Smooth muscle cell (in vitro differentiated cells): Measurements from ENCODE around the gene FARP1. TPM values are rescaled to one million over a fixed set of nuclear protein-coding genes. Genes with fewer than 3 reads are reported as not detected.

Experiments used
- DNase-seq: peaks from one replicate; lab custom pipeline; 2025; ENCODE audit not compliant: unreplicated experiment; lab: John Stamatoyannopoulos, UW
- H2AFZ ChIP-seq: fragments of 200-600 bp; sonication (generic); 2 replicates; pipeline ENCODE4 v1.6.0; 2016; ENCODE audit warnings: antibody characterized with exemption, low read depth, mild to moderate bottlenecking
- H3F3A ChIP-seq: fragments of 200-600 bp; sonication (generic); 2 replicates; pipeline ENCODE4 v1.6.0; 2017; ENCODE audit warnings: antibody characterized with exemption, low read depth
- H3K27ac ChIP-seq: fragments of 200-600 bp; sonication (generic); 2 replicates; pipeline ENCODE4 v1.5.1; 2016; ENCODE audit warnings: low read depth, mild to moderate bottlenecking
- H3K27me3 ChIP-seq: fragments of 200-600 bp; sonication (generic); 2 replicates; pipeline ENCODE4 v1.6.1; 2016; ENCODE audit warnings: low read depth, mild to moderate bottlenecking
- H3K36me3 ChIP-seq: fragments of 200-600 bp; sonication (generic); 2 replicates; pipeline ENCODE4 v1.5.1; 2016; ENCODE audit warnings: low read depth
- H3K4me1 ChIP-seq: fragments of 200-600 bp; sonication (generic); 2 replicates; pipeline ENCODE4 v1.5.1; 2016; ENCODE audit warnings: low read depth
- H3K4me2 ChIP-seq: fragments of 200-600 bp; sonication (generic); 2 replicates; pipeline ENCODE4 v1.6.0; 2016; ENCODE audit warnings: mild to moderate bottlenecking
- H3K4me3 ChIP-seq: fragments of 200-600 bp; sonication (generic); 2 replicates; pipeline ENCODE4 v1.5.1; 2016; ENCODE audit warnings: mild to moderate bottlenecking
- H3K79me2 ChIP-seq: fragments of 200-600 bp; sonication (generic); 2 replicates; pipeline ENCODE4 v1.6.0; 2016; ENCODE audit warnings: low read depth, mild to moderate bottlenecking
- H3K9ac ChIP-seq: fragments of 200-600 bp; sonication (generic); 2 replicates; pipeline ENCODE4 v1.6.0; 2016; ENCODE audit warnings: low read depth
- H3K9me3 ChIP-seq: fragments of 200-600 bp; sonication (generic); replicated peaks from 2 replicates; pipeline ENCODE4 v1.5.1; 2016; ENCODE audit warnings: low read depth
- H4K20me1 ChIP-seq: fragments of 200-600 bp; sonication (generic); 2 replicates; pipeline ENCODE4 v1.6.0; 2016; ENCODE audit warnings: low read depth
- WGBS: methylation state at CpG from one replicate; pipeline ENCODE4 v1.1.7; 2016; ENCODE audit warnings: low lambda C conversion rate; 5-methylcytosine and 5-hydroxymethylcytosine counted together
- polyA plus RNA-seq: library from polyadenylated mRNA; unstranded; fragments of >200 nt; fragmentation: Nextera tagmentation; extraction: Ambion mirVana; gene quantifications from 2 replicates; pipeline ENCODE4 v1.2.1, GENCODE V29; 2016
- total RNA-seq: library from RNA; depleted of rRNA; stranded (reverse); fragments of >200 nt; gene quantifications from 2 replicates; pipeline ENCODE4 v1.2.3, GENCODE V29; 2014
- TF ChIP-seq, protein P1 (sequence below): fragments of 200-600 bp; sonication (generic); IDR thresholded peaks from 2 replicates; pipeline ENCODE4 v1.5.1; 2017; ENCODE audit warnings: borderline replicate concordance, mild to moderate bottlenecking, antibody characterized with exemption; ENCODE audit not compliant: insufficient read depth, poor library complexity, severe bottlenecking

The FARP1 gene
- total and polyA plus RNA-seq, 2 experiments from 2014 or later, result 59.4 to 104 TPM

DNA sequence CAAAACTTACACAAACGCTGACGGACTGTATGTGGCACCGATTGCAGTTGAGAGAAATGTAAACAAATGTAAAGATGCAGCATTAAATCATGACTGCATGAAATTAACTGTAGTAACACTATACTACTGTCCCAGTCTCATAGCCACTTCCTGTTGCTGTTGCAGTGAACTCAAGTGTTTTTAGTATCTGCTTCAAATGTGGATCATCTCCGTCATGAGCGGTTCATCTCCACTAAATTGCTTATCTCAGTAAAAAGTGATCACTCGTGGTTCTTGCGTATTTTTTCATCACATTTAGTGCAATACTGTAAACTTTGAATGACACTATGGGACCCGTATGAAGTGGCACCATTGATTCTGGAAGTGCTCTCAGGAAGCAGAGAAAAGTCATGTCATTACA lies 94.4 kb downstream of the FARP1 start:
- H3K27me3 ChIP-seq, result no peaks in the 10 kb centered on the region
- H3K9me3 ChIP-seq, result no peaks in the 10 kb centered on the region
- H3K9ac ChIP-seq, result no peak overlapping the region
- H3K79me2 ChIP-seq, result peaks cover 53% of the 10 kb centered on the region
- peaks cover 38% of the 10 kb centered on the region for H4K20me1 ChIP-seq
- 85% methylated on average over 8 of the region's 8 CpGs for WGBS
- H3K36me3 ChIP-seq, result no peaks in the 10 kb centered on the region
- DNase-seq, result no peak
- TF ChIP-seq, protein P1, sequence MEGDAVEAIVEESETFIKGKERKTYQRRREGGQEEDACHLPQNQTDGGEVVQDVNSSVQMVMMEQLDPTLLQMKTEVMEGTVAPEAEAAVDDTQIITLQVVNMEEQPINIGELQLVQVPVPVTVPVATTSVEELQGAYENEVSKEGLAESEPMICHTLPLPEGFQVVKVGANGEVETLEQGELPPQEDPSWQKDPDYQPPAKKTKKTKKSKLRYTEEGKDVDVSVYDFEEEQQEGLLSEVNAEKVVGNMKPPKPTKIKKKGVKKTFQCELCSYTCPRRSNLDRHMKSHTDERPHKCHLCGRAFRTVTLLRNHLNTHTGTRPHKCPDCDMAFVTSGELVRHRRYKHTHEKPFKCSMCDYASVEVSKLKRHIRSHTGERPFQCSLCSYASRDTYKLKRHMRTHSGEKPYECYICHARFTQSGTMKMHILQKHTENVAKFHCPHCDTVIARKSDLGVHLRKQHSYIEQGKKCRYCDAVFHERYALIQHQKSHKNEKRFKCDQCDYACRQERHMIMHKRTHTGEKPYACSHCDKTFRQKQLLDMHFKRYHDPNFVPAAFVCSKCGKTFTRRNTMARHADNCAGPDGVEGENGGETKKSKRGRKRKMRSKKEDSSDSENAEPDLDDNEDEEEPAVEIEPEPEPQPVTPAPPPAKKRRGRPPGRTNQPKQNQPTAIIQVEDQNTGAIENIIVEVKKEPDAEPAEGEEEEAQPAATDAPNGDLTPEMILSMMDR, result no peak
- H3K4me2 ChIP-seq, result no peak overlapping the region
- no peak overlapping the region for H3K27ac ChIP-seq
- no peaks in the 10 kb centered on the region for H3K4me1 ChIP-seq
- H2AFZ ChIP-seq, result no peak overlapping the region
- no peaks in the 10 kb centered on the region for H3F3A ChIP-seq
- no peak overlapping the region for H3K4me3 ChIP-seq

DNA sequence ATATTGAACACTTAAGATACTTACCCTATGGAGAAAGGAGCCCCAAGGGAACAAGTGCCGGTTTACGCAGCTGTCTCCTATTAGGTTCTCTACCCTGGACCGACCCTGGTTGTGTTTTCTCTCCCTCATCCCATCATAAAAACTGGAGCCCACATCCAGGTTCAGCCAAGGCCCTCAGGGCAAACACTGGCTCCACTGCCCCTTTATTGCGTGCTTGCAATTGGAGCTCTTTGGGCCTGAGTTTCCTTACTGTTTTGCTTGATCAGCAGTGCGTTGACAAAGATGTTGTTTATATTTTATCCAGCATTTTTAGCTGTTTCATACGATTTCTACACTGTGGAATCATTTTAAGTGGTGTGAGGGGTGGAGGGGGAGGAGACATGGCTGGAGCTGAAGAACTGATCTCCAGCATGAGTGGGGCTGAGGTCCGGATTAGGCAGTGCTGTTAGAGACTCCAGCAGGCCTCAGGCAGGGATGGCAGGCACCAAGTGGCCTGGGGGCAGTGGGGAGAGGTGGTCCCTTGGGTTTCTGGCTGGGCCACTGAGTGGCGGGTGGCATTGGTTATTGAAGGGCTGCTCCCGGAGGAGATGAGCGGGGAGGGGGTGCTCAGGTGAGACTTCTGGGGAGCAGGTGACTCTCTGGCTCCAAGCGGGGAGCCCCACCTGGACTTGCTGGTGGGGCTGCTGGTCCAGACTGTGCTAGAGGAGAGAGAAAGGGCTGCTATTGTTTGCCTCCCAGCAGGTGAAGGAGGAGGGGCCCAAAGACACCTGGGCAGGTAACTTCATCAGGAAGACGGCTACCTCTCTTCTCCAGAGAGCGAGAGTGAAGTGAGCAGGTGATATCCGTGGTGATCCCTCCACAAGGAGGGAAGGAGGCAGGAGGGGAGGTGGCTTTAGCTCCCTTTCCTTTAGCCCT lies 96.5 kb downstream of the FARP1 start:
- TF ChIP-seq, protein P1, result no peak
- H3K27ac ChIP-seq, result no peak overlapping the region
- no peak overlapping the region for H3K4me2 ChIP-seq
- H3K9ac ChIP-seq, result no peak overlapping the region
- H3F3A ChIP-seq, result no peaks in the 10 kb centered on the region
- H3K4me1 ChIP-seq, result no peaks in the 10 kb centered on the region
- H3K4me3 ChIP-seq, result no peak overlapping the region
- H3K36me3 ChIP-seq, result no peaks in the 10 kb centered on the region
- no peaks in the 10 kb centered on the region for H3K27me3 ChIP-seq
- 91% methylated on average over 14 of the region's 14 CpGs for WGBS
- H3K9me3 ChIP-seq, result no peaks in the 10 kb centered on the region
- no peak for DNase-seq
- peaks cover 40% of the 10 kb centered on the region for H4K20me1 ChIP-seq
- H3K79me2 ChIP-seq, result peaks cover 50% of the 10 kb centered on the region
- H2AFZ ChIP-seq, result no peak overlapping the region

DNA sequence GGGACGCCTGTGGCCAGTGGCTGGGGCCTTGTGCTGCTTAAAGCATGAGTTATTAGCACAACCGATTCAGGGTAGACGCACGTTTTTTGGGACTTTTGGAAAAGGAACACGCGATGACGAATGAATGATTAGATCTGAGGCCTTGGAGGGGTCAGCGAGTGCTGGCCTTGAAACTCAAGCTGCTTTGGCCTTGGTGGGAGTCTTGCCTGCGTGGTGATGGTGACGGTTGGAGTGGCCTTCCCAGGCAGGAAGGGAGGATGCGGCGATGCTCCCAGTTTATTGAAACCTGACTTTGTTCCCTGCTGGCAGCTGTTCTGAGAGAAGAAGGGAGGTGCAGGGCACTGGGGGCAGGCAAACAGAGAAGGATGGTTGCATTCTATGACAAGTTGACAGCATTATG lies 97.2 kb downstream of the FARP1 start:
- no peaks in the 10 kb centered on the region for H3F3A ChIP-seq
- peaks cover 48% of the 10 kb centered on the region for H3K79me2 ChIP-seq
- H3K4me2 ChIP-seq, result no peak overlapping the region
- no peak for DNase-seq
- H3K36me3 ChIP-seq, result no peaks in the 10 kb centered on the region
- H2AFZ ChIP-seq, result no peak overlapping the region
- H3K9me3 ChIP-seq, result no peaks in the 10 kb centered on the region
- no peak overlapping the region for H3K9ac ChIP-seq
- H4K20me1 ChIP-seq, result peaks cover 42% of the 10 kb centered on the region
- no peaks in the 10 kb centered on the region for H3K4me1 ChIP-seq
- TF ChIP-seq, protein P1, result no peak
- H3K27ac ChIP-seq, result no peak overlapping the region
- H3K4me3 ChIP-seq, result no peak overlapping the region
- WGBS, result 93% methylated on average over 12 of the region's 12 CpGs
- H3K27me3 ChIP-seq, result no peaks in the 10 kb centered on the region
